Measurements from ENCODE around the gene TEX53.

The TEX53 gene

GRCh38 chr9:114657705-114658104, at the start of gene TEX53:
Gene TEX53 (minus strand): TSS chr9:114657805. CDS start chr9:114657774, 31 bp downstream.
- Mint-ChIP-seq H3K27ac (no peak within 1 kb of the TSS), H3K27me3 (no peaks in the 10 kb centered on the region), H3K4me1 (peaks cover 11 to 22% of the 10 kb centered on the region in 2 donors), H3K4me3 (no peak within 1 kb of the TSS), H3K36me3 (peaks cover 17 to 24% of the 10 kb centered on the region in 2 donors), H3K9me3 (no peaks in the 10 kb centered on the region)
- ATAC-seq (replicated peaks) (no peak), DNase-seq (no peak)

GRCh38 chr9:114706711-114707110, 49.1 kb upstream of the TEX53 start:
- H3K27ac Mint-ChIP-seq, result peak overlapping the region; percentile 73
- DNase-seq, result no peak
- ATAC-seq (replicated peaks), result peak in 1 of 2 donors; percentile 39
- peaks cover 28 to 40% of the 10 kb centered on the region in 2 donors for H3K27me3 Mint-ChIP-seq
- H3K4me3 Mint-ChIP-seq, result no peak overlapping the region
- H3K9me3 Mint-ChIP-seq, result no peaks in the 10 kb centered on the region
- H3K36me3 Mint-ChIP-seq, result no peaks in the 10 kb centered on the region
- H3K4me1 Mint-ChIP-seq, result peaks cover 6 to 8% of the 10 kb centered on the region in 2 donors

DNA sequence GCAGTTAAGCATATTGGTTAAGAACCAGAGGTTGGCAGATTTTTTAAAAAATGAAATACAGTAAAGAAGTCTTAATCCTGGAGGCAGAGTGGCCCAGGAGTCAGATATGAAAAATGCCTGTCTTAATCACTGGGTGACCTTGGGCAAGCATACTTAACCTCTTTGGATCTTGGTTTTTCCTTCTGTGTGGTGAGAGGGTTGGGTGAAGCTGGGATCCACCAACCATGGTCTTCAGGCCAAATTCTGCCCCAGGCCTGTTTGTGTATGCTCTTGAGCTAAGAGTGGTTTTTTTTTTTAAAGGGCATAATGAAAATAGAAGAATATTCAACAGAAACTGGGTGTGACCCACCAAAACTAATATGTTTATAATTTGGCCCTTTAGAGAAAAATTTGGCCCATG, 44.4 kb upstream of the TEX53 start:
- peaks cover 17 to 29% of the 10 kb centered on the region in 2 donors for H3K4me1 Mint-ChIP-seq
- H3K36me3 Mint-ChIP-seq, result peaks cover 0 to 3% of the 10 kb centered on the region in 2 donors
- DNase-seq (no peak), ATAC-seq (replicated peaks) (no peak)
- no peak overlapping the region for H3K4me3 Mint-ChIP-seq
- peaks cover 14 to 23% of the 10 kb centered on the region in 2 donors for H3K27me3 Mint-ChIP-seq
- H3K9me3 Mint-ChIP-seq, result peaks cover 0 to 2% of the 10 kb centered on the region in 2 donors
- H3K27ac Mint-ChIP-seq, result no peak overlapping the region

GRCh38 chr9:114697951-114698351, 40.3 kb upstream of the TEX53 start:
- Mint-ChIP-seq H3K9me3 (peaks cover 0 to 2% of the 10 kb centered on the region in 2 donors), H3K27me3 (peaks cover 23 to 32% of the 10 kb centered on the region in 2 donors), H3K36me3 (peaks cover 0 to 3% of the 10 kb centered on the region in 2 donors), H3K4me1 (peaks cover 20 to 39% of the 10 kb centered on the region in 2 donors), H3K4me3 (peak overlapping the region; percentile 48 to 53), H3K27ac (peak overlapping the region; percentile 88)
- DNase-seq, result no peak
- peak; percentile 57 to 66 for ATAC-seq (replicated peaks)

- peaks cover 0 to 2% of the 10 kb centered on the region in 2 donors for H3K9me3 Mint-ChIP-seq
- H3K27ac Mint-ChIP-seq, result peak overlapping the region; percentile 67
- DNase-seq (peak; percentile 60), ATAC-seq (replicated peaks) (peak; percentile 81 to 82)
- H3K27me3 Mint-ChIP-seq, result peaks cover 23 to 37% of the 10 kb centered on the region in 2 donors
- peaks cover 0 to 3% of the 10 kb centered on the region in 2 donors for H3K36me3 Mint-ChIP-seq
- H3K4me1 Mint-ChIP-seq, result peaks cover 20 to 39% of the 10 kb centered on the region in 2 donors
- H3K4me3 Mint-ChIP-seq, result peak overlapping the region; percentile 6 to 18
Observed at GRCh38 chr9:114696814-114697544, 39.4 kb upstream of the TEX53 start.

- ATAC-seq (replicated peaks) (no peak), DNase-seq (no peak)
- Mint-ChIP-seq H3K27me3 (peaks cover 23 to 37% of the 10 kb centered on the region in 2 donors), H3K4me1 (peaks cover 26 to 49% of the 10 kb centered on the region in 2 donors), H3K36me3 (peaks cover 0 to 3% of the 10 kb centered on the region in 2 donors), H3K4me3 (no peak overlapping the region), H3K9me3 (peaks cover 0 to 2% of the 10 kb centered on the region in 2 donors), H3K27ac (no peak overlapping the region)
Observed at GRCh38 chr9:114695948-114696347, 38.3 kb upstream of the TEX53 start.

GRCh38 chr9:114694719-114695269, 37.2 kb upstream of the TEX53 start:
- no peak overlapping the region for H3K4me3 Mint-ChIP-seq
- H3K9me3 Mint-ChIP-seq, result peaks cover 0 to 2% of the 10 kb centered on the region in 2 donors
- DNase-seq (no peak), ATAC-seq (replicated peaks) (no peak)
- peaks cover 19 to 35% of the 10 kb centered on the region in 2 donors for H3K27me3 Mint-ChIP-seq
- no peak overlapping the region for H3K27ac Mint-ChIP-seq
- H3K4me1 Mint-ChIP-seq, result peaks cover 26 to 57% of the 10 kb centered on the region in 2 donors
- H3K36me3 Mint-ChIP-seq, result no peaks in the 10 kb centered on the region

- Mint-ChIP-seq H3K36me3 (no peaks in the 10 kb centered on the region), H3K9me3 (no peaks in the 10 kb centered on the region), H3K27ac (no peak overlapping the region), H3K4me3 (peak overlapping the region in 1 of 2 donors; percentile 21), H3K4me1 (peaks cover 22 to 53% of the 10 kb centered on the region in 2 donors), H3K27me3 (peaks cover 14 to 31% of the 10 kb centered on the region in 2 donors)
- DNase-seq (no peak), ATAC-seq (replicated peaks) (no peak)
Observed at GRCh38 chr9:114694146-114694545, 36.5 kb upstream of the TEX53 start.

- no peak for DNase-seq
- no peak overlapping the region for H3K4me3 Mint-ChIP-seq
- H3K36me3 Mint-ChIP-seq, result no peaks in the 10 kb centered on the region
- peaks cover 22 to 51% of the 10 kb centered on the region in 2 donors for H3K4me1 Mint-ChIP-seq
- H3K27me3 Mint-ChIP-seq, result peaks cover 13 to 26% of the 10 kb centered on the region in 2 donors
- no peak overlapping the region for H3K27ac Mint-ChIP-seq
- H3K9me3 Mint-ChIP-seq, result no peaks in the 10 kb centered on the region
- ATAC-seq (replicated peaks), result no peak
Observed at GRCh38 chr9:114693248-114693855, 35.7 kb upstream of the TEX53 start.

GRCh38 chr9:114691956-114692295, 34.3 kb upstream of the TEX53 start:
- Mint-ChIP-seq H3K9me3 (no peaks in the 10 kb centered on the region), H3K27ac (no peak overlapping the region), H3K4me1 (peaks cover 14 to 36% of the 10 kb centered on the region in 2 donors), H3K36me3 (no peaks in the 10 kb centered on the region), H3K4me3 (no peak overlapping the region), H3K27me3 (peaks cover 13 to 26% of the 10 kb centered on the region in 2 donors)
- ATAC-seq (replicated peaks) (no peak), DNase-seq (no peak)

GRCh38 chr9:114691046-114691955, 33.7 kb upstream of the TEX53 start:
- Mint-ChIP-seq H3K36me3 (no peaks in the 10 kb centered on the region), H3K27ac (peak overlapping the region; percentile 26), H3K4me3 (peak overlapping the region in 1 of 2 donors; percentile 31), H3K9me3 (no peaks in the 10 kb centered on the region), H3K4me1 (peaks cover 14 to 30% of the 10 kb centered on the region in 2 donors), H3K27me3 (peaks cover 13 to 26% of the 10 kb centered on the region in 2 donors)
- ATAC-seq (replicated peaks) (peak; percentile 97), DNase-seq (peak; percentile 69)

GRCh38 chr9:114690308-114690707, 32.7 kb upstream of the TEX53 start:
- Mint-ChIP-seq H3K9me3 (no peaks in the 10 kb centered on the region), H3K4me3 (no peak overlapping the region), H3K36me3 (no peaks in the 10 kb centered on the region), H3K4me1 (peaks cover 14 to 30% of the 10 kb centered on the region in 2 donors), H3K27me3 (peaks cover 13 to 26% of the 10 kb centered on the region in 2 donors), H3K27ac (peak overlapping the region; percentile 52)
- DNase-seq (no peak), ATAC-seq (replicated peaks) (no peak)

DNA sequence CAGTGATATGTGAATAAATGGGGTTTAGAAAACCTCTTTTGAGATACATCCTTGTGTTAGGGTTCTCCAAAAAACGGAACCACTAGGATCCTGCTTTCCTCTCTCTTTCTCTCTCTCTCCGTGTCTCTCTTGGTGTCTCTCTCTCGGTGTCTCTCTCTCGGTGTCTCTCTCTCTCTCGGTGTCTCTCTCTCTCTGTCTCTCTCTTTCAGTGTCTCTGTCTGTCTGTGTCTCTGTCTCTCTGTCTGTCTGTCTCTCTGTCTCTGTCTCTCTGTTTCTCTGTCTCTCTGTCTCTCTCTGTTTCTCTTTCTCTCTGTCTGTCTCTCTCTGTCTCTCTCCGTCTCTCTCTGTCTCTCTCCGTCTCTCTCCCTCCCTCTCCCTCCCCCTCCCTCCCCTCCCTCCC, 32.2 kb upstream of the TEX53 start:
- no peaks in the 10 kb centered on the region for H3K36me3 Mint-ChIP-seq
- H3K27me3 Mint-ChIP-seq, result peaks cover 12 to 26% of the 10 kb centered on the region in 2 donors
- no peak for ATAC-seq (replicated peaks)
- H3K4me3 Mint-ChIP-seq, result no peak overlapping the region
- H3K27ac Mint-ChIP-seq, result no peak overlapping the region
- DNase-seq, result no peak
- H3K4me1 Mint-ChIP-seq, result peaks cover 12 to 27% of the 10 kb centered on the region in 2 donors
- no peaks in the 10 kb centered on the region for H3K9me3 Mint-ChIP-seq
